T-helper 9 cell (primary cell): Measurements from ENCODE around the gene SH3BP2.

Experiments
- DNase-seq: peaks from one replicate; pipeline ENCODE4 v3.0.0-alpha.2; 2020

The SH3BP2 gene

DNA sequence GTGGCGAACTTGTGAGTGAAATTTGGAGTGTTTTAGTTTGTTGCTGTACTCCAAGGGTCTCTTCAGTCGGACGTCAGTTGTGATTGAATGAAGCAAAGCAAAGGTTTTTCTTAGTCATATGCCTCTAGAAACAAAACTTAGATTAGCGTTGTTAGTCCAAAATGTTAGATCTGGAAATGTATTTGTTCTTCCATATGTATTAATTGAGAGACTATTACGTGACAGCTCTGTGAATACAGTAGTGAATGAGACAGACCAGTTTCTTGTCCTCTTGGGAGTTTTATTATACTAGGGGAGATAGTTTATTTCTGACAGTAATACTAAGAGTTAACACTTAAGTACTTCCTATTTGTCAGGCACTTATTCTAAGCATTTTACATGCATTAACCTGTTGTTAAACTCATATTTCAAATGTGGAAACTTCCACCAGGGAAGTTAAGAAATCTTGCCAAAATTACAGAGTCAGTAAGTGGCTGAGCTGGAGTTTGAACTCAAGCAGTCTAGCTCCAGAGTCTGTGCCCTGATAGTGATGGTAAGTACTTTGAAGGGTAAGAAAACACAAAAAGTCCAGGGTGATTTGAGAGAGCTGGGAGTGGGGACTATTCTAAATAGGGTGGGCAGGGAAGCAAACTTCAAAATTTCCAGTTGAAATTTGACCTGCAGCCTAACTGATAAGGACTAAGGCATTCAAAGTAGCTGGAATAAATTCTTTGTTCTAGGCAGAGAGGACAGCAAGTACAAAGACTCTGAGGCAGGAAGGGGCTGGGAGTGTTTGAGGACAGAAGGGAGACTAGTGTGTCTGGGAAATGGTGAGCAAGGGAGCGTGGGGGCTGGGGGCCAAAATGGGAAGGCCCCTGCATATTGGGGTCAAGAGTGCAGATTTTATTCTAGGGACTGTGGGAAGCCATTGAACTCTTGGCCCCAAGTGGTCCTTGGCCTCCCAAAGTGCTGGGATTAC lies 67.8 kb downstream of the SH3BP2 start:
- no peak for DNase-seq

DNA sequence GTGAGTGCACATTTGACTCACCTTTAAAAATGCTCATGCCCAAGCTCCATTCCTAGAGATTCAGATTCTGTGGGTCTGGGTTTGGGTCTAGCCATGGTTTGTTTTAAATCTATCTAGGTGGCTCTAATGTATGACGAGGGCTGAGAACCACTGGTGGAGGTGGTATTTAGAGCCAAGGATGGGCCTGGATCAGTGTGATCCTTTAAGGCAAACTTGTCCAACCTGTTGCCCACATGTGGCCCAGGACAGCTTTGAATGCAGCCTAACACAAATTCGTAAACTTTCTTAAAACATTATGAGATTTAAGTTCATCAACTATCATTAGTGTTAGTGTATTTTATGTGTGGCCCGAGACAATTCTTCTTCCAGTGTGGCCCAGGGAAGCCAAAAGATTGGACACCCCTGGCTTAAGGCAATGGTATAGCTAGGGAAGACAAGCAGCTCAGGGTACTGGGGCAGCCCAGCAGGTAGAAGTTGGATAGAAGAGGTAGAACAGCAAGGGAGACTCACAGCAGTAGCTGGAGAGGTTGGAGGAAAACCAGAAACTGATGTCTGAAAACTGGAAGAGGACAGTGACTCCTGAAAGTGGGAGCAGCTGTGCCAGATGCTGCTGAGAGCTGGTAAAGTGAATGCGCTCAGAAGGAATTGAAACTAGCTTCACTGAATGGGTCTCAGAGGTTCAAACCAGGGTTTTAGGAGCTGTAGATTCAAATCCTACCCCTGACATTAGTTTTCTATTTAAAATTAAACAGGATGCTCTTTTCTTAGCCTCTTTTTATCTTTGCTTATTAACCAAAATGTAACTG lies 68.9 kb downstream of the SH3BP2 start:
- DNase-seq, result no peak

DNA sequence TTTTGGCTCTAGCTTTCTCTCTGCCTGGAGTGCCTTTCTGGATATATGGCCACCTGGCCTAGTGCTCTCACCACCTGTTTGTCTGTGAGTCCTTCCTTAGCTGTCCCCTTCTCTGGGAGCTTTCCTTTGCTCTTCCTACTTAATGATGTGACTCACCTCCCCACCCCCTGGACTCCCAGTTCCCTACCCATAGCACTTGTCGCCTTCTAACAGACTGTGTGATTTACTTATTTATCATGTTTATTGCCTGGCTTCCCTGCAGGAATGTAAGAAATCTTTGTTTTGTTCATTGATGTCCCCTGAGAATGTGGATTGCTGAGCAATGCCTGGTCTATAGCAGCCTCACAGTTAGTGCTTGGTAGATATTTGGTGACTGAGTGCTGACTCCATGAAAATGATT lies 69.6 kb downstream of the SH3BP2 start:
- DNase-seq, result no peak

DNA sequence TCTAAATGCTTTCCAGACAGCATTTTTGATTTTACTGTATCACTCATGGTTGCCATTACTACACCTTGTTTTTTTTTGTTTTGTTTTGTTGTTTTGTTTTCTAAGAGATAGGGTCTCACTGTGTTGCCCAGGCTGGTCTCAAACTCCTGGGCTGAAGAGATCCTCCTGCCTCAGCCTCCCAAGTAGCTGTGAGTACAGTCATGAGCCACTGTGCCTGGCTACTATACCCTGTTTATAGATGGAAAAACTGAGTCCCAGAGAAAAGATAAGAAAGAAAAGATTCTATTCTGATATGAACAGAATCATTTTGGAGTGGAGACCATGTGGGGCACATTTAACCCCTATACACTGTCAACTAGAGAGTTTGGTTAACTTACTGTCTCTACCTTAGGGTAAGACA lies 70.8 kb downstream of the SH3BP2 start:
- no peak for DNase-seq

DNA sequence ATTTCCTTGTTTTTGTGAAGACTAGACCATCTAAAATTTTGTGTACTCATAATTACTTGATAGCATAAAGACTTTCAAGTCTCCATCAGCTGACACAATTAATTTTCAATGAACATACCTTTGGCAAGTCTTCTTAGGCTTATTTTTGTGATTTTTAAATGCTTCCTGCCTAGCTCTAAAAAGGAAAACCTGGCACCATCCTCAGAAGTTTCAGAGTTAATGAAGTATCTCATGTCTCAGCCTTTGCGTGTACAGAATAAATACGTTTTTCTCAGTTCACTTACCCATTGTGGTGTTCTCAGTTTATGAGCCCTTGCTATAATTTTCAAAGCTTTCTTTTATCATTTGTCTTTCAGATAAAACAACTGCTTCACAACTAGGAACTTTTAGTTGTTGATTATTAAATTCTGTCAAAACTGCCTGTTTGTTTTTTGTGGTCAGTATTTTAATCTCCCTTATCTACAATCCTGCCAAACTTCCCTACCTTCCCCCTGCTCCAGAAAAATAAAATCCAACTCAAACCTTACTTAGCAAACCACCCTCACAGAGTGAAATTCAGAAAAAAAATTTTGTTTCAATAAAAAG lies 72.4 kb downstream of the SH3BP2 start:
- no peak for DNase-seq

DNA sequence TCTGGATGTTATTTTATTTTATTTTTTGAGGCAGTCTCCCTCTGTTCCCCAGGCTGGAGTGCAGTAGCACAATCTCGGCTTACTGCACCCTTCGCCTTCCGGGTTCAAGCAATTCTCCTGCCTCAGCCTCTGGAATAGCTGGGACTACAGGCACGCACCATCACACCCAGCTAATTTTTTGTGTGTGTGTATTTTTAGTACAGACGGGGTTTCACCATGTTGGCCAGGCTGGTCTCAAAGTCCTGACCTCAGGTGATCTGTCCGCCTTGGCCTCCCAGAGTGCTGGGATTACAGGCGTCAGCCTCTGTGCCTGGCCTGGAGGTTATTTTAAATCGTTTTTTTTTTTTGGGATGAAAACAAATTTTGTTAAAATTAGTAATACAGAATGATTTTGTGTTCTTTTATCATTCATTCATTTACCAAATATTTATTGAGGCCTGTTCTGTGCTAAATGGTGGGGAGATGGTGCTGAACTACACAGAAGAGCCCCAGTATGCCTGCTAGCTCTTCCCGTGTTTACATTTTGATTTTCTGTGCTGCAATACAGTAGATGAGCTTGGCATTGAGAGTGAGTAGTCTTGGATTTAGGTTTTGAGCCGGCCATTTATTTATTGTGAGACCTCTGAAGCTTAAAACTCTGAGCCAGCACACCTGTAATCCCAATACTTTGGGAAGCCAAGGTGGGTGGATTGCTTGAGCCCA lies 73.4 kb downstream of the SH3BP2 start:
- DNase-seq, result no peak

DNA sequence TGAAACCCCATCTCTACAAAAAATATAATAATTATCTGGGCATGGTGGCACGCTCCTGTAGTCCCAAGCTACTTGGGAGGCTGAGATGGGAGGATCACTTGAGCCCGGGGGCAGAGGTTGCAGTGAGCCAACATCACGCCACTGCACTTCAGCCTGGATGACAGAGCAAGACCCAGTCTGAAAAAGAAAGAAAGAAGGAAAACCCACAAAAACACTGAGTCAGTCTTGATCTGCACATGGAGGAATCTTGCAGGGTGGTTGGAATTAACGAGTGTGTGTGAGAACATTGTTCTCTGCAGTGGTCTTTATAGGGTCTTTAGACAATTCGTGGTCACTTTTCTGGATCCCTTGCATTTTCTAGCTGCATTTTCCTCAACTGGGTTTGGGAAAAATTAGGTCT lies 74.0 kb downstream of the SH3BP2 start:
- no peak for DNase-seq

DNA sequence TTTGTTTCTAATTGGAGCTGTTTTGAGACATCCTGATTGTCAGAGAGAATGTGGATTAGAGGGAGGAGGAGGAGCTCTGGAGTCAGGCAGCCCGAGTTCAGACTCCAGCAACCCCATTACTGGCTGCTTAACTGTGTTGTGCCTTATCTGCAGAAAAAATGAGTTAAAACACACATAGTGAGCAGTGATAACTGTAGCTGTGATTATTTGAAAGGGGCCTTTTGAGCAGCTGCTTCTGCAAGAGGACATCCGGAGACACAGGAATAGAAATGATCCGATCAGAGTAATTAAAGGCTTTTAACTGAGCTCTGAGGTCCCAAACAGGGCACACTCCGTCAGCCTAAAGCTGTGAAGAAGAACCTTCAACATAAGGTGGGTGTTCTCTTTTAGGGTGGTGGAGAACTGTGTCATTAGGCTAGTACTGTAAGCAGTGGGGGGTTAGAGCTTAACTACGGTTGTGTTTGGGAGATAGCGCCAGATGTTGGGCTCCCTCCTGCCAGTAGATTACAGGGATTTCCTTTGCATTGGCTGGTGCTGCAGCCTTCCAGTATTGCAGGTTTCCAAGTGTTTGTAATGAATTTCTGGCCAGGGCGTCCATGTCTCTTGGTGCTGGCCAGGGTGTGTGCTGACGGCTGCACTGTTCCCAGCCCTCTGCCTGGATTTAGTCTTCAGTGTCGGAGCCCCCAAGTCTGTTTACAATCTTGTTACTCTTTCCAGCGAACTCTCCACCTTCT lies 75.0 kb downstream of the SH3BP2 start:
- no peak for DNase-seq

DNA sequence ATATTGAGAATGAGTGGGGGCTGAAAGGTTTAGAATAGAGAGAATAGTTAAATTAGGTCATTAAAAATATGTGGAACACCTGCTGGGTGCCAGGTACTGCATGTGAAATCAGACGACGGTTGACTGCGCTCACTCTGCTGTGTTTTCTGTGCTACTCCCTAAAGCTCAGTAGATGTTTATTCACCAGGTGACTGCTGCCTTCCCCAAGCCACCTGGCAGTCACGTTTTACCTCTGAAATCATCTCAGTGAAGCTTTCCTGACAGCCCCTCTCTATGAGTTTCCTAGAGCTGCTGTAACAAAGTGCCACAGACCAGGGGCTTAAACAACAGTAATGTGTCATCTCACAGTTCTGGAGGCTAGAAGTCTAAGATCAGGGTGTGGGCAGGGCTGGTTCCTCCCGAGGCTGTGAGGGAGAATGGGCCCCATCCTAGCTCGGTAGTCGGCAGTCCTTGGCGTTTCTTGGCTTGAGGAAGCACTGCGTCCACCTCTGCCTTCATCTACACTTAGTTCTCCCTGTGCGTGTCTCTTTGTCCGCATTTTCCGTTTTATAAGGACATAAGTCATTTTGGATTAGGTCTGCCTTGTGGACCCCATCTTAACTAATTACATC lies 76.1 kb downstream of the SH3BP2 start:
- DNase-seq, result no peak

DNA sequence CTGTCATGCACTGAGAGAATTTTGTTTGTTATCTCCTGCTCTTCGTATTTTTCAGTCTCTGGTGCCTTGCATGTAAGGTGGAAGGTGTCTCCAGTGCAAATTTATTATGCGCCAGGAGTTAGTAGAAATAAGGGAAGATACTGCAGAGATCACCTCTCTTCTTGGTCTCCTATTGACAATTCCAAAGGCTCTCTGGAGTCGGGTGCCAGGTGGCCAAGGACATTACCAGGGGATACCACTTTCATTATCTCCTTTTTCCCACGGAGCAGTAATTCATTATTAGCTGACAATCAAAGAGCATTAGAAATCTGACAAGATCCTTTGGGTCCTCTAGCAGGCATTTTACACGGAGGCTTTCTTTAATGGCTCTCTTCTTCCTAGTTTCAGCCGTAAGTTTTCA lies 76.8 kb downstream of the SH3BP2 start:
- no peak for DNase-seq

DNA sequence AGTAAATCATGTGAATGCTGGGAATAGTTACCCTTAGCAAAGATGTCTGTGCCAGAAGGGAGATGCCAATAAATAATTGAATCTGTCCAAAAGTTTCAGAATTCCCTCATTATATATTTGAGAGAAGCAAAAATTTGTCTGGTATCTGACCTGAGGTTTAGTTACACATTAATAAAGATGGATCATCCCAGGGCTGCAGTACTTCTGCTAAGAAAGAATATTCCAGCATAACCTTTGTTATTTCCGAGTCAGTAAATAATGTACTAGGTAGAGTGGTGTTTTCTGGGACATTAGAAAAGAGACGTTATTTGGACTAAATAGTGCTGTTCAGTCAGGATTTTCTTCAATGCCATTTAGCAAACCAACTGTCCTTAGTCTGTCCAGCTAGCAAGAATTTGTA lies 77.2 kb downstream of the SH3BP2 start:
- no peak for DNase-seq

DNA sequence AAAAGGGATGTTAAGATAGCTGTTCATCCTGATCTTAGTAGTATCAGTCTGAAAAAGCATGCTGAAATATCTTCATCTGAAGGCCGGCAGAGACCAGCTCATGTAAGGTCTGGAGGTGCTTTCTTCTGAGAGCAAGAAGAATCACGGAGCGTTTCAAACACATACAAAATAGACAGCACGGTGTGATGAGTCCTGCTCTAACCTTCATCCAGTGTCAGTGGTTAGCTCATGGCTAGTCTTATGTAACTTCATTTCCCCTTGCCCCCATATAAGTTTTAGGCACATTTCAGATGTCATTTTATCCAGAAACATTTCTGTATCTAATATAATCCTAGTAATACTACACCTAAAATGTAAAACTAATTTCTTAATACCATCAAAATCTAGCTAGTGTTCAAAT lies 78.6 kb downstream of the SH3BP2 start:
- no peak for DNase-seq

DNA sequence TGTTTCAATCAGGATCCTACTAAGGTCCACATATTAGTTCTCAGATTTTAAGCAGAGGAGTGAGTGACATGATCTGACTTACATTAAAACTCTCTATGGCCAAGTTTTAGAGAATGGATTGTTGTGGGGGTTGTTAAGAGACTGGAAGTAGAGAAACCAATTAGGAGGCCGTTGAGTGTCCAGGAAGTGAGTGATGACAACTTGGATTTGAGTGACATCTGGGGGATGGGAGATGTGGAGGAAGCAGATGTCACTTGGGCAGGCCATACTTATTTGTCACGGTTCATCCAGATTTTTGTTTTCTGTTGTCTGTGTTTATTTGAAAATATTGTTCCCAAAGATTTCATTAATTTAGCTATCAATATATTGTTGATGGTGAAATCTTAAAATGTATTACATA lies 79.0 kb downstream of the SH3BP2 start:
- DNase-seq, result no peak

DNA sequence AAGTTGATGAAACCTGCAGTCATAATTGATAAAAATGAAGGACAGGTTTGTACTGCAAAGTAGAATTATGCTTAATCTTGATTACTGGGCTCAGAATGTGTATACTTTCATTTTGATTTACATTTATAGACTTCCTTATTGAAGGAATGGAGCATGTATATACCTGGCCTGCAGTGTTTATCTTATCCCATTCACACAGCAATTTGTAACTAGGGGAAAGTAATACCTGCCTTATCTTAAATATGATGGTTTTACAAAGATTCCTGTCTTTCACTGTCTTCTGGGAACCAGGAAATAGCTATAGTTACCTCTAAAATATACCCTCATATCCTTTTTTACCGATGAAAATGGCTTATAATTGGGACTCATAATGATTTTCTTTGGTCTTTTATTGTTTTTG lies 80.4 kb downstream of the SH3BP2 start:
- DNase-seq, result no peak

DNA sequence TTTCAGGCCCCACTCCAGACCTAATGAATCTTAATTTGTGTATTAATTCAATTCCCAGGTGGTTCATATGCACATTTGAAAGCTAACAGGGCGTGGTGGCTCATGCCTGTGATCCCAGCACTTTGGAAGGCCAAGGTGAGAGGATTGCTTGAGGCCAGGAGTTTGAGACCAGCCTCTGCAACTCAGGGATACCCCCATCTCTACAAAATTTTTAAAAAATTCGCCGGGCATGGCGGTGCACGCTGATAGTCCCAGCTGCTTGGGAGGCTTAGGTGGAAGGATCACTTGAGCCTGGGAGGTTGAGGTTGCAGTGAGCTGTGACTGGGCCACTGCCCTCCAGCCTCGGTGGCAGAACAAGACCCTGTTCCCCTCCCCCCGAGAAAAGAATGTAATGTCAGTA lies 82.0 kb downstream of the SH3BP2 start:
- no peak for DNase-seq

DNA sequence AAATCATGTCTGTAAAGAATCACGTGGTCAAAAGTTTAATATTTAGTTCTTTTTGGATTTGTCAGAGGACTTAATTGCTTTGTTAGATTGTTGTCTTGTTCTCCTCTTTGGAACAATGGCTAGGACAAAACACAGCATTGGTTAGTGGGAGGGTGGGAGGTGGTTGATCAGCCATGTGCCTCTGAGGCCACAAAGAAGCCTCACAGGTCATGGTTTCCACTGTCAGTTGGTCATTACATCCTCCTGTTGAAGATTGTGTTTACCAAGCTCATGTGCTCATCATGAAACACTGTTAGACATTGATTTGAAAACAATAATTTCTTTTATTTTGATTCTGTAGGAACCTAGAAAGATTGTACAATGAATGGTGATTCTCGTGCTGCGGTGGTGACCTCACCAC lies 82.7 kb downstream of the SH3BP2 start:
- no peak for DNase-seq

DNA sequence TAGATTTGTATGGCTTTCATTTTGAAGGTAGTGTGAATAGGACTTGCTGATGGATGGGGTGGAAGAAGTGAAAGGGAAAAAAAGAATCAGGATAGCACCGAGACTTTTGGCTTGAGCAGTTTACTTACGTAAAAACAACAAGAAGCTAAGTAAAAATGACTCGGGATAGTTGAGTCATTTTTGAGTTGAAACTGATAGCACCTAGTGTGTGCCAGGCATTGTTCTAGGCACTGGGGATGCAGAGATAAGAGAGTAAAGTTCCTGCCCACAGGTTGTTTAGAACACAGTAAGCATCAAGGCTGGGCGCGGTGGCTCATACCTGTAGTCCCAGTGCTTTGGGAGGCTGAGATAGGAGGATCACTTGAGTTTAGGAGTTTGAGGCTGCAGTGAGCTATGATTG lies 85.5 kb downstream of the SH3BP2 start:
- DNase-seq, result no peak

DNA sequence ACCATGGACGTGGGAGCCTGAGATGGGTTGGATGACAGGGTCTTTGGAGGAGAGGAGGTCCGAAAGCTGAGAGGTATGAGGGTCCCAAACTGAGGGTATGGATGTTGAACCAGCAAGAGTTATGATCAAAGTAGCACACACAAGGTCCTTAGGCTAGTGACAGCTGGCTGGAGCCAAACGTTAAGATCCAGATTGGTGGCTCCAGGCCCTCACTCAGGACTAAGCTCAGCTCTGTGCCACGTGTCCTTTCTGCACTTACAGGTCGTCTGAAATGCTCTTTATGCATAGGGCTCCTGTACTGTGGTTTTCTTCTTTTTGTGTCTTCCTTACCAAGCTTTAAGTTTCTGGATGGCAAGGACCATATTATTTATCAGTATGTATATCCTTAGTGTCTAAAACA lies 86.1 kb downstream of the SH3BP2 start:
- DNase-seq, result no peak

DNA sequence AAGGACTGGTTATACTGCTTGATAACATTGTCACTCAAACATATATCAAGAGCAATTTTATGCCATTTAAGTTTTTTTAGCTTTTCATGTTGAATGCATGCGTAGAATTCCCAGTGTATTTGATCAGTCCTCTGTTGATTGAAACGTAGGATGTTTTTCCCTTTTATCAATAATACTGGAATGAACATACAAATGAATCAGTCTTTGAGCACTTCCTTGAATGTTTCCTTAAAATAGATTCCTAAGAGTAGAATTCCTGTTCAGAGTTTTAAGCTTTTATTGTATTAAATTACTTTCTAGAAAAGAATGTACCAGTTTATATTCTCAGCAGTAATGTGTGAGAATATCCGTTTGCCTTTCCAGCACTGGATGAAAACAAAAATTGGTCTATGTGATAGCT lies 88.5 kb downstream of the SH3BP2 start:
- no peak for DNase-seq

DNA sequence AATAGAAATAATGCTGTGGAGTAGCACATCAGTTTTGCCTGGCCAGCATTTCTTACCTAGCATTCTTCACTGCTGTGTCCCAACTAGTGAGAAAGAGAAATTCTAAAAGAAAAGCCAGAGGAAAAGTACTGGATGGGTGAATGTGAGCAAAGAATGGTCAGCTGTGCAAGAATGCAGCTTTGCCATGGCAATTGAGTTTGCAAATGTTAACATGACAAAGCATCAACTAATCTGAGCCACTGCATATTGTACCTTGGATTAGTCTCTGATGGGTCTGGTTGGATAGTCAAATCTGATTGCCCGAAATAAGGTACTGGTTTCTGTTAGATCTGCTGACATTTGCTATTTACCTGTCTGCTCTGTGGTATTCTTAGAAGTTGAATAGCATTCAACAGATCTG lies 89.5 kb downstream of the SH3BP2 start:
- DNase-seq, result no peak

DNA sequence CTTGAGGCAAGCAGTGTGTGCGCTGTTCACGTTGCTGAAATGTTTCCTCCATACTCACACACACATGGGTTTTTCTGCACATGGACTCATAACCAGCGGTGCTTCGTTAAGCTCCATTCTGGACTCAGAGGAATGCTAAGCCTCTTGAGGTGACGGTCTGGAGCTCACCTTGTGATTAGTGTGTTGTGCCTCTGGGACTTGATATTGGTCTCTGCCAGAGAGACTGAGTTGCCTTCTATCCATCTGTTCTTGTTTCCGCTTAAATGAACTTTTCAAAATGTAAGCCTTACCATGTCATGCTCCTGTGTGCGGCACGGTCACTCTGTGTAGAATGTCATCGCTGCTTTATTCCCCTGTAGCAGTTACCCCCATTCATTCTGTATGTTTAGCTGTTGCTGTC lies 93.3 kb downstream of the SH3BP2 start:
- no peak for DNase-seq

DNA sequence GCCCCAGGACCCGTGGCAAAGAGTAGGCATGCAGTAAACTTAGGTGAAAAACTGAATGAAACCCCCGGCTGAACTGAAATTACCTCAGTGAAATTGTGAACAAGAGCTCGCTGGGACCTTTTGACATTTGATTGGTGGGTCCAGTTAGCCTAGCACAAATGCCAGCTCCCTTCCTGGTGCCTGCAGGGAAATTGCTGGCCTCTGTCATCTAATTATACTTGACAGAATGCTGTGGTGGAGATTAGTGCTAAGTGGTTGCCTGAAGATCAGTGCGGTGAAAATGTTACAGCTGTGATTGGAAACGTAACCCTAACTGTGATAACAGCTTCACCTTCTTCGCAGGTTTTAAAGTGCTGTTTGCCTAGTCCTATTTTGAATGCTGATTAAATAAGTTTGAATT lies 93.7 kb downstream of the SH3BP2 start:
- DNase-seq, result no peak
